Measurements from ENCODE around the gene TNRC18.
A peak's percentile ranks its signal among the peaks of the same experiment; 100 is the strongest.

The TNRC18 gene

GRCh38 chr7:5339955-5340354 is 83.7 kb downstream of the TNRC18 start:
- Histone ChIP-seq H3K4me3 (IDR thresholded peaks at IDR 0.05; ENCODE audit: insufficient read depth, low read depth, low read length) (no peak overlapping the region), H3K4me2 (0 out of 2 replicates have a peak overlapping the region, but pooled peaks have one; percentile 1), H3K27me3 (ENCODE audit: insufficient read depth, low read depth) (no peaks in the 10 kb centered on the region), H4K20me1 (ENCODE audit: insufficient read depth) (no peaks in the 10 kb centered on the region), H3K79me2 (ENCODE audit: insufficient read depth, low read depth) (no peaks in the 10 kb centered on the region), H3K4me1 (ENCODE audit: low read depth, poor library complexity, severe bottlenecking) (peaks cover 8% of the 10 kb centered on the region), H3K36me3 (ENCODE audit: insufficient read depth) (peaks cover 9% of the 10 kb centered on the region; the same call in 1 of the 2 replicates), H3K27ac (no peak overlapping the region; the same call in 1 of the 2 replicates), H3K9ac (no peak overlapping the region), H2AFZ (ENCODE audit: low read depth) (no peak overlapping the region)
- no peak for TF ChIP-seq CTCF (conservative IDR thresholded peaks at IDR 0.05; ENCODE audit: low read depth, low read length)

- Histone ChIP-seq H3K9ac (no peak overlapping the region), H3K79me2 (ENCODE audit: insufficient read depth, low read depth) (no peaks in the 10 kb centered on the region), H3K4me2 (no peak overlapping the region), H3K36me3 (ENCODE audit: insufficient read depth) (peaks cover 4% of the 10 kb centered on the region; the same call in 1 of the 2 replicates), H2AFZ (ENCODE audit: low read depth) (no peak overlapping the region), H3K4me1 (ENCODE audit: low read depth, poor library complexity, severe bottlenecking) (peaks cover 19% of the 10 kb centered on the region), H3K4me3 (IDR thresholded peaks at IDR 0.05; ENCODE audit: insufficient read depth, low read depth, low read length) (no peak overlapping the region), H3K27me3 (ENCODE audit: insufficient read depth, low read depth) (no peaks in the 10 kb centered on the region), H3K27ac (no peak overlapping the region), H4K20me1 (ENCODE audit: insufficient read depth) (no peaks in the 10 kb centered on the region; the same call in 1 of the 2 replicates)
- no peak for TF ChIP-seq CTCF (conservative IDR thresholded peaks at IDR 0.05; ENCODE audit: low read depth, low read length)
These were observed 86.6 kb downstream of the TNRC18 start for GRCh38 chr7:5337047-5337446.

DNA sequence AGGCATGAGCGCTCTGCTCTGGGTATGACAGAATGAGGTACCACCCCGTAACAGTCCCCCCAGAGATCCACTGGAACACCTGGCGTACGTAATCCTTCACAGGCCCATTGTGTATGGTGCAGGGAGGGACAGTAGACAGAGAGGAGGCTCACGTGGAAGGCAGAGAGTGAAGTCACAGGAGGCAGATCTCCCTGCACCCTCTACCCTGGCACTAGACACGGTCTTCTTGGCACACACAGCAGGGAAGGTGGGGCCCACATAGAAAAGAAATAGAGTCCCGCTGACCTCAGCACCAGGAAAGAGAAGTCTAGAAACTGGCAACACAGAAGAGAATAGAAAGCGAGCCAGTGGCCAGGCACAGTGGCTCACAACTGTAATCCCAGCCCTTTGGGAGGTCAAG is 89.0 kb downstream of the TNRC18 start:
- Histone ChIP-seq H2AFZ (ENCODE audit: low read depth) (no peak overlapping the region), H4K20me1 (ENCODE audit: insufficient read depth) (peaks cover 4% of the 10 kb centered on the region; the same call in 1 of the 2 replicates), H3K27me3 (ENCODE audit: insufficient read depth, low read depth) (no peaks in the 10 kb centered on the region), H3K4me3 (IDR thresholded peaks at IDR 0.05; ENCODE audit: insufficient read depth, low read depth, low read length) (no peak overlapping the region), H3K9ac (no peak overlapping the region), H3K4me1 (ENCODE audit: low read depth, poor library complexity, severe bottlenecking) (peaks cover 26% of the 10 kb centered on the region), H3K79me2 (ENCODE audit: insufficient read depth, low read depth) (no peaks in the 10 kb centered on the region), H3K36me3 (ENCODE audit: insufficient read depth) (peaks cover 4% of the 10 kb centered on the region; the same call in 1 of the 2 replicates), H3K4me2 (no peak overlapping the region), H3K27ac (no peak overlapping the region)
- no peak for TF ChIP-seq CTCF (conservative IDR thresholded peaks at IDR 0.05; ENCODE audit: low read depth, low read length)

GRCh38 chr7:5333121-5334045 is 90.3 kb downstream of the TNRC18 start:
- Histone ChIP-seq H3K9ac (no peak overlapping the region), H3K27ac (no peak overlapping the region), H3K4me1 (ENCODE audit: low read depth, poor library complexity, severe bottlenecking) (peaks cover 25% of the 10 kb centered on the region), H3K4me3 (IDR thresholded peaks at IDR 0.05; ENCODE audit: insufficient read depth, low read depth, low read length) (no peak overlapping the region), H3K4me2 (no peak overlapping the region), H3K27me3 (ENCODE audit: insufficient read depth, low read depth) (no peaks in the 10 kb centered on the region), H3K79me2 (ENCODE audit: insufficient read depth, low read depth) (no peaks in the 10 kb centered on the region), H2AFZ (ENCODE audit: low read depth) (no peak overlapping the region), H3K36me3 (ENCODE audit: insufficient read depth) (peaks cover 4% of the 10 kb centered on the region; the same call in 1 of the 2 replicates), H4K20me1 (ENCODE audit: insufficient read depth) (peaks cover 4% of the 10 kb centered on the region; the same call in 1 of the 2 replicates)
- TF ChIP-seq CTCF (conservative IDR thresholded peaks at IDR 0.05; ENCODE audit: low read depth, low read length), result no peak

Data from KMS-11 (cell line).